NCI-H345 (cell line): ENCODE results near the gene SAMM50.

Source experiments
- DNase-seq: peaks from one replicate; lab custom pipeline; 2025; lab: John Stamatoyannopoulos, UW

SAMM50 gene

GRCh38 chr22:43976861-43977795, 21.9 kb downstream of the SAMM50 start:
- DNase-seq, result no peak

DNA sequence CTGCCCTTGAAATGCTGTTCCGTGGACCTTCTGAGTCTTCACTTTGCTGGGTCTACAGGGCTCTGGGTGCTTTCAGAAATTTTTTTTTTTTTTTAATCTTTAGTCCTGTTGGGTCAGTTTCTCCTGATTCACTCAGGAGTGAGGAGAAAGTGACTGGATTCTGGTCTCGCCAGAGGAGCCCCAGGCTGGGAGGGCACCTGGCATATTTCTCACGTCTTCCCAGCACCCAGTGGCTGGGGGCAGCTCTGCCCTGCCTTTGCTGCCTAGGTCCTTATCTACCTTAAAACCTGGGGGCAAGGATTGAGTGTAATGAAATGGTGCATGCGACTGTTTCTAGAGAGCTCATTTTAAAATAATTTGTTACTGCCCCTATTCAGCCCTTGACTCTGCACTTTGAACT, 23.3 kb downstream of the SAMM50 start:
- no peak for DNase-seq

DNA sequence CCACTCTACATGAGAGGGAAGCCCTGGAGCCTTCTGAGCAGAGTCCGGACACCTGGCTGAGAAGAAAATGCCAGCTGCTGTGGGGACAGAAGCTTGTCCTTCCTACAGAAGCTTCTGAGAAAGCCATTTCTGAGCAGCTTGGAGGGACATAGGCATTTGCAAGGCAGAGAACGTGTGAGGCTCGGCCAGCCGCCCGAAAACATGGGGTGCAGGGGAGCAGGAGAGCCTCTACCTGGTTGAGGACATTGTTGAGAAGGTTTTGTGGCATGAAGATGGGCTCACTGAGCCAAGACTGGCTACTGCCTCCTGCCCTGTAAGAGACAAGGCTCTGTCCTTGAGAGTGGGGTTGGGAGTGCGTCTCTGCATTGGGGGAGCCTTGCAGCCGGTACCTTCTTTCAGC, 25.3 kb downstream of the SAMM50 start:
- DNase-seq, result no peak

GRCh38 chr22:43980996-43981395, 25.8 kb downstream of the SAMM50 start:
- DNase-seq, result no peak

GRCh38 chr22:43983808-43984207, 28.6 kb downstream of the SAMM50 start:
- DNase-seq, result no peak

- DNase-seq, result no peak
Observed at GRCh38 chr22:43985532-43985931, 30.3 kb downstream of the SAMM50 start.

DNA sequence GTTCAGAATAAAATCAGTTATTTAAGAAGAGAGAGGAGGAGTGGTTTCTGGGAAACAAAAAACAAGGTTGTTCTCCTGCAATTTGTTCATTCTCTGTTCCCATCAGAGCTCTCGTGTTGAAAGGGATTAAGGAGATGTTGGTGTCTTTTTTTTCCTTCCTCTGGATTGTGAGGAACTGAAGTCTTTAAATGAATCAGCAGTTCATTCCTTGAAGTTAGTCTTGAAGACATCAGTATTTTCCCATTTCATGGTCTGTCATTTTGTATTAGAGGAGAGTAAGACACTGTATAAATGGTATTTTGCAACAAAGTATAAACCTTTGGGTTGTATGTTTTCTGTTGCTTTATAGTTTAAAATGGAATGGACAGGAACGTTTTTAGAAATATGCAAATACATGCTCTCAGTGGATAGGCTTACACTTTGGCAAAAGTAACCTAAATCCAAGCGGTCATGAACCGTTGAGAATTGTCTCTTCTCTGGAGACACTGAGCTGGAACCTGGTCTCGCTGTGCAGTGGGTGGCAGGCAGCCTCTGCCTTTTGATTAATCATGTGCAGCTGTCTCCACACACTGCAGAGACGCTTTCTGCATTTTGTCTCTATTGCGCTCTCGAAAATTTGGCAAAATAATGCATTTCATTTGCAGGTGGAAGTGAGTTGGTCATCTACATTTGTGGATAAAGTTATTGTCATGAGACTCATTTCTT, 33.0 kb downstream of the SAMM50 start:
- DNase-seq, result no peak

DNA sequence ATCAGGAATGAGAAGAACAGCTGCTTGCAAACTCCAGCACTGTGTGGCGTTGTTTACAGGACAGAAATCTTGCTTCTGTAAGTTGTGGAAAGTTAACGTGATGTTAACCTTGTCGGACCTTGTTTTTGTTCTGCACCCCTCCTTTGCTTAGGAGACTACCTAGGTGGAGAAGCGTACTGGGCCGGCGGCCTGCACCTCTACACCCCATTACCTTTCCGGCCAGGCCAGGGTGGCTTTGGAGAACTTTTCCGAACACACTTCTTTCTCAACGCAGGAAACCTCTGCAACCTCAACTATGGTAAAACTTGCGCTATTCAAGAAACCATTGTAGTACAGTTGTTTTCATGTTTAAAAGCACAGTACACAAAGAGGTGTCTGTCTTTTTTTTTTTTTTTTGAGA, 33.7 kb downstream of the SAMM50 start:
- no peak for DNase-seq

DNA sequence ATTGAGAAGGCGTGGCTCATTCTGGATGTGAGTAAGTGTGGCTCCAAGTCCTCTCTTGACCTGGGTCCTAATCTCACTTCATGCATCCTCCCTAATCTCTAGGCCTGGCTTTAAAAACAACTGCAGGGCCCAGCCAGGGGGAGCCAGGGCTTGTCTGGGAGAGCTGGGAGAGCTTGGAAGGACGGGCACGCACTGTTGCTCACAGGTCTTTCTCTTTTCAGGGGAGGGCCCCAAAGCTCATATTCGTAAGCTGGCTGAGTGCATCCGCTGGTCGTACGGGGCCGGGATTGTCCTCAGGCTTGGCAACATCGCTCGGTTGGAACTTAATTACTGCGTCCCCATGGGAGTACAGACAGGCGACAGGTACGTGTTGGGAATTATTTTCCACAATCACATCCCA, 34.8 kb downstream of the SAMM50 start:
- DNase-seq, result peak; percentile 59

DNA sequence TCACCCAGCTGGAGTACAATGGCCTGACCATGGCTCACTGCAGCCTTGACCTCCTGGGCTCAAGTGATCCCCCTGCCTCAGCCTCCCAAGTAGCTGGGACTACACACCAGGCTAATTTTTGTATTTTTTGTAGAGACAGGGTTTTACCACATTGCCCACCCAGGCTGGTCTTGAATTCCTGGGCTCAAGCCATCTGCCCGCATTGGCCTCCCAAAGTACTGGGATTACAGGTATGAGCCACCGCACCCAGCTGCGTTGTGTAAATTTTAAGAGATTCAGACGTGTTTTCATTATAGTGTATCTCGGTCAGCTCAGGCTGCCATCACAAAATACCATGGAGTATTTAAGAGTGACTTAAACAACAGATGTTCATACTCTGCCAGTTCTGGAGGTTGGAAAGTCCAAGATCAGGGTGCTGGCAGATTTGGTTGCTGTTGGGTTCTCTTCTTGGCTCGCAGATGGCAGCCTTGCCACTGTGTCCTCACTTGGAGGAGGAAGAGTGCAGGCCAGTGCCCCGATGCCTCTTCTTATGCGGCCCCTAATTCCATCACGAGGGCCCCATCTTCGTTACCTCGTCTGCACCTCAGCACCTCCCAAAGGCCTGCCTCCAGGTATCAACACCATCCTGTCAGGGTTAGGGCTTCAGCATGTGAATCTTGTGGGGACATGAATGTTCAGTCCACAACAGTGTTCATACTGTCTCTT, 36.2 kb downstream of the SAMM50 start:
- no peak for DNase-seq

GRCh38 chr22:43992331-43992821, 37.1 kb downstream of the SAMM50 start:
- no peak for DNase-seq

DNA sequence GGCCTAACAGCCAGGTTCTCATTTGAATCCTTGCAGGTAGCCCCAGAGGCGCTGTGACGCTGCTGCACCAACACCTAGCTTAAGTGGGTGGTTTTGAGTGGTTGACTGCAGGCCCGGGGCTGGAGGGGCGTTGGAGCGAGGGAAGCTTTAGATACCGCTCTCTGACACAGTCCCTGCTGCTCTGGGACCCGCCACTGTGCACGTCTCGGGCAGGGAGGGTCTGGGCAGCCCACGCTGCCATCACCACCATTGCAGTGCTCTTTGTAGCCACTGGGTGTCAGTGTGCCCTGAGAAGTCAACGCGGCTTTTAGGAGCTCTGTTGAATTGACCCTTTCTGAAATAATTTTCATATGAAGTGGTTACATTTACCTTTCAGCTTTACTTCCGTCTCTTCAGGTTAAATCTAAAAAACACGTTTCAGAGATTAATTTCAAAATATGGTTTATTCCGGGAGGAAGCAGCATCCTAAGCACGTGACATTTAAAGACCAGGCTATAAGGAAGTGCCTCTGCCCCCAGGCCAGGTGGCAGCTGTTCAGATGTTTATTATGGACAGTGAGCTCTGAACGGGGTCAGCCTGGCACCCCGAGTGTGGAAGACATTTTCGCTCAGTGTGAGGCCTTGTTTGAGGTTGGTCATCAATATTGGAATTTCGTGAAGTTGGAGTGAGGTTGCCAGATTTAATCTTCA, 38.0 kb downstream of the SAMM50 start:
- DNase-seq, result peak; percentile 20

DNA sequence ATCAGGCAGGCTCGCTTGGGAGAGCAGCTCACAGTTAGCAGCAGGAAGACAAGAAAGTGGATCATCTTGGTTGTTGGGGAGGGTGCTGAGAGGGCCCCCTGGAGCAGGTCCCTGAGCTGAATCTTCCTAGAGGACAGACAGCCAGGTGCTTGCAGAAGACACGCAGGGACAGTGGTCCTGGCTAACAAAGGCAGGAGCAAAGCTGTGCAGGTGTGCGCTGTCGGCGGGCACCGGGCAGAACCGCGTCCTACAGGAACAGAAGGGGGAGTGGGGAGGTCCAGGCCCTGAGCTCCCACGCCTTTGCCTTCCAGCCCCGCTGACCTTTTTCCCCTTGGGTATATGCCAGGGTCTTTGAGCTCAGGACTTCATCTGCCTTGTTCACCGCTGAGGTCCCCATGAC, 38.8 kb downstream of the SAMM50 start:
- DNase-seq, result no peak

DNA sequence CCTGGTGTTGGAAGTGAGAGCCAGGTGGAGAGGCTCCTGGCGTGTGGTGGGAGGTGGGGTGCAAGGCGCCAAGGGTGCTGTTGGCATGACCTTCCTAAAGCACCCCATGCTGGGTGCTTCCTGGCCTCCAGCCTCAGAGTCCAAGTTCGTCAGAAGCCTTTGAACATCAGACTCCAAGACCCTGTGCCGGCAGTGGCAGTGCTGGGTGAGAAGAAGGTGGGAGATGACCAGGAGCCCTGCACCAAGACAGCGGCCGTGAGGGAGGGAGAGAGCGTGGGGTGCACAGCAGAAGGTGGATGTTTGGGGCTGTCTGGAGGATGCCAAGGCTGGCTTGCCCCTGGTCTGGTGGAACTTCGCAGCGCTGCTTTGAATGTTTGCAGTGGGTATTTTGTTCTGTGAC, 39.2 kb downstream of the SAMM50 start:
- no peak for DNase-seq

DNA sequence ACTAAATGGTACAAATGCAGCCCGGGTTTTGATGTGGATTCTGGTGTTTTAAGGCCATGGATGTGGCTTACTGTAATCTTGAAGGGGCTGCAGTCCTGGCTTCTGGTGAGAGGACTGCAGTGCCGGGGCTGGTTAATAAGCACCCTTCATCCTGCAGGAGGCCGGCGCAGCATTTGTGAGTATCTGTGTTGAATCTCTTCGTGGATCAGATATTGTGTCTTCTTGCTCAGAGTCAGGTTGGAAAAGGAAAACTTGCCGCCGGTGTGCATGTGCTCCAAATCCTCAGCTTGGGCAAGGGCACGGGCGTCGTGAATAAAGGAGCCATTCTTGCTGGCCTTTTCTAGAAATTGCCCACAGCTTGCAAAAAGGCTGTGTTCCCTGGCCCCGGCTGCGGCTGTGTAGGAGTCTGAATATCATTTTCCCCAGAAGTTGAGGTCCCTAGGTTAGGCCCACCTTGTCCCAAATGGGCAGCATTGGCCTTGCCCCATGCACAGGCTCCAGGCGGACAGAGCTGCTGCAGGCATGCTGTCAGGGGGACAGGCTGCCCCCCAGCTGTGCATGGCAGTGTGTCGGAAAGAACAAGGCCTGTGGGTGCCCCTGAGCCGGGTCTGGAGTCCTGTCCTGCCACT, 39.9 kb downstream of the SAMM50 start:
- no peak for DNase-seq

DNA sequence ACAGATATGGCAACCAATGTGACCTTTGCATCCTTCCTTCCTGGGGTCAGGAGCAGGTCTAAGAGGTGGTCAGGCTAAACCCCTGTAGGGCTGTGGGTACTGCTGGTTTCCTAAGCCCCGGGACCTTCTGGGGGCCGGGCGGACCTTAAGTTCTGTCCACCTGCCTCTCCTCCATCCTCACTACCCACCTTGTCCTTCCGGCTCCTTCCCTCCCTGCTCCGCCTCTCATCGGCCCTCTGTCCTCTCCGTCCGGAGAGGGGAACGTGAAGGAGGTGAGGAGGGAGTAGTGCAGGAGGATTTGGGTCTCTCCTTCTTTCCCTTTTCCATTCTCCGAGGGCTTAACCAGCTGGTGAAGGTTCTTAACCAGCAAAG, 40.5 kb downstream of the SAMM50 start:
- no peak for DNase-seq

- no peak for DNase-seq
Observed at GRCh38 chr22:43996170-43996980, 41.1 kb downstream of the SAMM50 start.

GRCh38 chr22:43996981-43997265, 41.7 kb downstream of the SAMM50 start:
- DNase-seq, result no peak

DNA sequence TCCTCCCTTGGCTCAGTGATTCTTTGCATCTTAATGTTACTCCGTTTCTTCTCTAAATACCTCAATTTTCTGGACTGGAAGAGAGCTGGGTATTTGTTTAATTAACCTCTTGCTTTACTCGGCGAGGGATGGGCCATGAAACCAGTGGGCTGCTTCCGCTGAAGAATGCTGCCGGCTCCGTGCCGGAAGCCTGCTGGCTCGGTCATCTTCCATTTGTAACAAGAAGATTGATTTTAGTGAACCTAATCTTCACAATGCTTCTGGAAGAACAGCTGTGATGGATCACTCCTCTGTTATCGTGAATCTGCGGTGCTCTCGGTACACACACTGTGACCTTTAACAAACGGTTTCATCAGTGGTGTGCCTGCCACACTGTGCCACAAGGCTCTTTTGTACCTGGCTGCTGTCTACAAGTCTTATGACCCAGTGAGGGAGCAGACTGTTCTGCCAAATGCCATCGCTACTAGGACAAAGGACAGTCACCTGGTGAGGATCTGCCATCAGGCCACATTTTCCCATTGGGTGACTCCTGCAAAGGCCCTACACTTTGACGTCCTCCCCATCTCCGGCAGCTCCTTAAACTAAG, 43.5 kb downstream of the SAMM50 start:
- no peak for DNase-seq

DNA sequence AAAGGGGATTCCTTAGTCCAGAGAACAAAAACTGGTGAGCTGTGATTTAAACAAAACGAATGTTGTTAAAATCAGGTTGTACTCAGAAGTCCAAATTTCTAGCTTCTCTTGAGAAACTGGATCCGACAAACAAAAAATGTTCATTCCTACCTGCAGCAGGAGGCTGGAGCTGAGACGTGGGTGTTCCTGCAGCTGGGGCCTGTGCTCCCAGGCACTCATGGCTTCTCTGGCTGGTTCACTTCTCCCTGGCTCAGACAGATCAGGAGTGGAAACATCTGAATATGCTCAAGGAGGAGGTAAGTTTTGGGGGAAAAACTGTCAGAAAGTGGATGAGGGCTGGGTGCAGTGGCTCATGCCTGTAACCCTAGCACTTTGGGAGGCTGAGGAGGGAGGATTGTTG, 44.1 kb downstream of the SAMM50 start:
- DNase-seq, result no peak

DNA sequence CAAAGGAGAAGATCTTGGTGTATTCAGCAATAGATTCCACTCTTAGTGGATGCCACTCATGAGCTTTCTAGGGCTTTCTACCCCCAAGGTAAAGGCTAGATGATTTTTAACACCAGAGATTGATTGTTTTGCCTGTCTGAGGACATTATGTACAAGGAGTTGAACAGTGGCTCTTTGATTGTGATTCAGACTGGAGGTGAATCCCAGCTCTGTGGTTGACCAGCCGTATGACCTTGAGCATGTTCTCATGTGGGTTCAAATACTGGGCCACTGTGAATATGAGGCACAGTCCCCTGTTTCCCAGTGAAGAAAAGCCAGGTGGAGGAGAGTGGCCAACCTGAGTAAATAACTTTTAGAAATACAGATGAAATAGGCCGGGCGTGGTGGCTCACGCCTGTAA, 44.9 kb downstream of the SAMM50 start:
- no peak for DNase-seq
